GM10266 (cell line): ENCODE results near the gene TMEM237.

Source experiments
- DNase-seq: peaks from one replicate; pipeline ENCODE4 v3.0.0; 2012; ENCODE audit errors: extremely low spot score
- TF ChIP-seq, protein P1 (sequence below): IDR thresholded peaks from 2 replicates; pipeline ENCODE4 v1.5.1; 2012; ENCODE audit warnings: mild to moderate bottlenecking, low read depth; ENCODE audit not compliant: control insufficient read depth, insufficient read depth; ENCODE audit errors: missing control alignments

TMEM237 gene

GRCh38 chr2:201656102-201656501, 12.8 kb upstream of the TMEM237 start:
- TF ChIP-seq, protein P1, sequence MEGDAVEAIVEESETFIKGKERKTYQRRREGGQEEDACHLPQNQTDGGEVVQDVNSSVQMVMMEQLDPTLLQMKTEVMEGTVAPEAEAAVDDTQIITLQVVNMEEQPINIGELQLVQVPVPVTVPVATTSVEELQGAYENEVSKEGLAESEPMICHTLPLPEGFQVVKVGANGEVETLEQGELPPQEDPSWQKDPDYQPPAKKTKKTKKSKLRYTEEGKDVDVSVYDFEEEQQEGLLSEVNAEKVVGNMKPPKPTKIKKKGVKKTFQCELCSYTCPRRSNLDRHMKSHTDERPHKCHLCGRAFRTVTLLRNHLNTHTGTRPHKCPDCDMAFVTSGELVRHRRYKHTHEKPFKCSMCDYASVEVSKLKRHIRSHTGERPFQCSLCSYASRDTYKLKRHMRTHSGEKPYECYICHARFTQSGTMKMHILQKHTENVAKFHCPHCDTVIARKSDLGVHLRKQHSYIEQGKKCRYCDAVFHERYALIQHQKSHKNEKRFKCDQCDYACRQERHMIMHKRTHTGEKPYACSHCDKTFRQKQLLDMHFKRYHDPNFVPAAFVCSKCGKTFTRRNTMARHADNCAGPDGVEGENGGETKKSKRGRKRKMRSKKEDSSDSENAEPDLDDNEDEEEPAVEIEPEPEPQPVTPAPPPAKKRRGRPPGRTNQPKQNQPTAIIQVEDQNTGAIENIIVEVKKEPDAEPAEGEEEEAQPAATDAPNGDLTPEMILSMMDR = no peak
- no peak for DNase-seq

GRCh38 chr2:201654616-201655384, 11.5 kb upstream of the TMEM237 start:
- TF ChIP-seq, protein P1 = no peak

GRCh38 chr2:201653221-201653620, 9.9 kb upstream of the TMEM237 start:
- TF ChIP-seq, protein P1 = no peak
- no peak for DNase-seq

More at GRCh38 chr2:201654616-201655384, 11.5 kb upstream of the TMEM237 start:
- DNase-seq = no peak

DNA sequence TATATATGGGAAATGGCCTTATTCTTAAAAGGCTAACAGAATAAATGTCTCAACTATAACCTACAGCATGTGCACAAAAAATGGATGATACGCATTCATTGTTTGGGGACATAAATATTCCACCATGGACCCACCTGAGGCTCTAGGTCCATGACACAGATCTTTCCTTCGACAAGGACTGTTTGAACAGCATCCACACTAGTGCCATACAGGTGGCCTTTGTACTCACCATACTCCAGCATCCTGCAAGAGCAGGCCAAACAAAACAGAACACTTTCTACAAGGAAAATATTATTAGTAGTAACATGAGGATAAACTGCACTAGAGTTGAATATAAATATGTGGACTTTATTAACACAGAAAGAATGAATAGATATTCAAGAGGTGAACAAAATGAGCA, 6.1 kb upstream of the TMEM237 start:
- TF ChIP-seq, protein P1 = no peak
- DNase-seq = no peak

DNA sequence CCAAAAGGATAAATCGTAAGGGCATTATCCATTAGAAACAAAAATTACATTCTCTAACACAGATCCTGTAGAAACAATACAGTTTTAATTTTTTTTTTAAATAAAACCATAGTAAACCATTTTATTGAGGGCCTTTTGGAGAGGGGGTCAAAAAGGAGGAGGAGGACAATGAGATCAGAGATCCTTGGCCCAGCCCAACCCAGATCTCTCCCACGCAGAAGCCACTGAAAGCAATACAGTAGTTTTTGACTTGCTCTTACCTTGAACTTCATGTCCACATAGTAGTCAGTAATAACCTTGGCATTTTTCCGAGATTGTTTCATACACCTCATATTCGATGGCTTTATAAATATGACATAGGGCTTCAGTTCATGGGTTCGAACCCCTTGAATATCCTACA, 4.1 kb upstream of the TMEM237 start:
- TF ChIP-seq, protein P1 = no peak
- no peak for DNase-seq

DNA sequence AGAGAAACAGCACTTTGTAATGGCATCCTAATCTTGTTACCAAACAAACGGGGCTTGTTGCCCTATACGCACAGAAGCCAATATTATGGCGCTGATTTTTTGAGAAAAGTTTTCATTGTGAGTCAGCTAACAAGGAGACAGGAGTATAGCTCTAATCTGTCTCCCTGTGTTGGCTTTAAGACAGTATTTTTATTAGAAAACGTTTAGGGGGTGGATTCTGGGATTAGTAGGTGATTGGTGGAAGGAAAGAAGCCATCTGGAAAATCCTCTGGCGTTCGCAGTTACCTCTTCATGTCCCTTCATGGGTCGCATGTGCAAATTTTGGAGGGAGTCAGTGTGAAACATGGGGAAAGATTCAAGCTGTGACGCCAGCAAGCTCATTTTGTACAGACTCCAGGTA, 698 bp upstream of the TMEM237 start:
- TF ChIP-seq, protein P1 = no peak
- no peak for DNase-seq

GRCh38 chr2:201642579-201643215, 606 bp downstream of the TMEM237 start:
- TF ChIP-seq, protein P1 = no peak
- DNase-seq = peak; percentile 91
